H1 (cell line): ENCODE results near the gene VSIG2. TPM values are rescaled to one million over a fixed set of nuclear protein-coding genes. Genes with fewer than 3 reads are reported as not detected.

ENCODE experiments used
- CTCF ChIA-PET: fragments of 300-600 bp; sonication (Branson Sonifier 250); formaldehyde crosslinking; loops from one replicate; lab custom pipeline; 2021; ENCODE audit not compliant: partially characterized antibody; lab: Charles Lee
- POLR2A ChIA-PET: fragments of 300-600 bp; sonication (Branson Sonifier 250); formaldehyde crosslinking; loops from one replicate; lab custom pipeline; 2021; ENCODE audit warnings: inconsistent platforms; ENCODE audit not compliant: partially characterized antibody; lab: Charles Lee
- DNase-seq, 2 experiments: peaks; one replicate each; pipeline versions ENCODE4 v3.0.0 to v3.0.0-alpha.2; 2010 to 2022; ENCODE audit warnings: low spot score in 2 of 2, low read depth in 1 of 2, mixed read lengths in 1 of 2
- FAIRE-seq: peaks from 2 replicates; lab custom pipeline; 2011; peaks lifted over from hg19 to GRCh38; lab: Jason Lieb, UNC
- H2AFZ ChIP-seq: 2 replicates; pipeline ENCODE4 v1.8.1; 2012; ENCODE audit warnings: low read length, inconsistent platforms
- H2AK5ac ChIP-seq: 2 replicates; pipeline ENCODE4 v1.6.1; 2013; ENCODE audit warnings: low read depth, low read length
- H2BK120ac ChIP-seq: replicated peaks from 2 replicates; pipeline ENCODE3; 2013; ENCODE audit warnings: low read depth, low read length, inconsistent platforms
- H2BK12ac ChIP-seq: 2 replicates; pipeline ENCODE4 v1.6.1; 2013; ENCODE audit warnings: low read depth, low read length
- H2BK15ac ChIP-seq: 2 replicates; pipeline ENCODE4 v1.6.1; 2013; ENCODE audit warnings: low read length
- H2BK20ac ChIP-seq: 2 replicates; pipeline ENCODE4 v1.6.1; 2013; ENCODE audit warnings: low read length
- H2BK5ac ChIP-seq: 2 replicates; pipeline ENCODE4 v1.6.1; 2013; ENCODE audit warnings: low read depth, low read length
- H3K14ac ChIP-seq: 2 replicates; pipeline ENCODE4 v1.6.1; 2013; ENCODE audit warnings: inconsistent platforms; ENCODE audit not compliant: insufficient read length
- H3K18ac ChIP-seq: 2 replicates; pipeline ENCODE4 v1.6.1; 2013; ENCODE audit warnings: low read length; ENCODE audit errors: extremely low read depth
- H3K23ac ChIP-seq: 2 replicates; pipeline ENCODE4 v1.6.1; 2013; ENCODE audit warnings: inconsistent platforms; ENCODE audit not compliant: insufficient read length
- H3K23me2 ChIP-seq: 2 replicates; pipeline ENCODE4 v1.6.1; 2013; ENCODE audit warnings: low read depth, low read length
- H3K27ac ChIP-seq: 2 replicates; pipeline ENCODE4 v1.6.1; 2011; ENCODE audit warnings: low read depth, low read length, inconsistent platforms
- H3K27me3 ChIP-seq, 4 experiments: replicated peaks in 1 of 4; 1 replicate in 1 of 4; 2 replicates in 3 of 4; pipeline versions ENCODE4 v1.6.1 to v1.8.1; 2011 to 2013; ENCODE audit warnings: low read length in 3 of 4, mild to moderate bottlenecking in 3 of 4, inconsistent platforms in 2 of 4, mixed read lengths in 2 of 4, moderate library complexity in 1 of 4; ENCODE audit not compliant: control insufficient read depth in 3 of 4, insufficient read depth in 3 of 4; ENCODE audit errors: extremely low read depth in 1 of 4
- H3K36me3 ChIP-seq, 4 experiments: 2 replicates each; pipeline versions ENCODE4 v1.6.1 to v1.8.1; 2011 to 2013; ENCODE audit warnings: mild to moderate bottlenecking in 4 of 4, low read length in 3 of 4, moderate library complexity in 2 of 4, control low read depth in 1 of 4, inconsistent platforms in 1 of 4; ENCODE audit not compliant: insufficient read depth in 4 of 4, control insufficient read depth in 2 of 4
- H3K4ac ChIP-seq: replicated peaks from 2 replicates; pipeline ENCODE3; 2013; ENCODE audit warnings: low read length, low read depth, mixed read lengths, inconsistent platforms; ENCODE audit not compliant: insufficient read length
- H3K4me1 ChIP-seq, 4 experiments: replicated peaks in 1 of 4; 1 replicate in 1 of 4; 2 replicates in 3 of 4; pipeline versions ENCODE4 v1.6.1 to v1.8.1; 2011 to 2013; ENCODE audit warnings: low read length in 3 of 4, inconsistent platforms in 2 of 4, mixed read lengths in 1 of 4; ENCODE audit not compliant: insufficient read depth in 4 of 4, control insufficient read depth in 3 of 4
- H3K4me2 ChIP-seq, 2 experiments: 2 replicates each; pipeline versions ENCODE4 v1.6.1 to v1.8.1; 2011 to 2013; ENCODE audit warnings: low read depth in 2 of 2, low read length in 2 of 2, control low read depth in 1 of 2, inconsistent platforms in 1 of 2, mild to moderate bottlenecking in 1 of 2; ENCODE audit not compliant: insufficient read depth in 1 of 2
- H3K4me3 ChIP-seq, 4 experiments: fragments of 200-600, 300-600 bp in 1 of 4; sonication (generic), shearing (Covaris generic), sonication (Bioruptor Twin) in 1 of 4; 2 replicates each; pipeline versions ENCODE4 v1.5.1 to v1.8.1; 2011 to 2016; ENCODE audit warnings: low read length in 4 of 4, low read depth in 3 of 4, control low read depth in 2 of 4, inconsistent platforms in 2 of 4, mild to moderate bottlenecking in 2 of 4, mixed read lengths in 1 of 4, moderate library complexity in 1 of 4; ENCODE audit not compliant: insufficient read depth in 2 of 4; ENCODE audit errors: extremely low read depth in 1 of 4
- H3K56ac ChIP-seq: replicated peaks from 2 replicates; pipeline ENCODE3; 2013; ENCODE audit warnings: low read depth, mild to moderate bottlenecking, mixed read lengths, low read length, inconsistent platforms; ENCODE audit not compliant: insufficient read length
- H3K79me1 ChIP-seq: 2 replicates; pipeline ENCODE4 v1.6.1; 2013; ENCODE audit warnings: low read depth, low read length, control low read depth
- H3K79me2 ChIP-seq, 2 experiments: 2 replicates each; pipeline versions ENCODE4 v1.6.1 to v1.8.1; 2012 to 2013; ENCODE audit warnings: low read length in 2 of 2, mild to moderate bottlenecking in 2 of 2, inconsistent platforms in 1 of 2; ENCODE audit not compliant: insufficient read depth in 2 of 2, control insufficient read depth in 1 of 2
- H3K9ac ChIP-seq, 4 experiments: replicated peaks in 1 of 4; 1 replicate in 1 of 4; 2 replicates in 3 of 4; pipeline versions ENCODE4 v1.6.1 to v1.8.1; 2011 to 2013; ENCODE audit warnings: low read depth in 3 of 4, low read length in 3 of 4, control low read depth in 2 of 4, mild to moderate bottlenecking in 2 of 4, moderate library complexity in 2 of 4, inconsistent platforms in 1 of 4; ENCODE audit errors: extremely low read depth in 1 of 4
- H3K9me3 ChIP-seq, 2 experiments: 2 replicates each; pipeline versions ENCODE4 v1.6.1 to v1.8.1; 2012 to 2013; ENCODE audit warnings: mild to moderate bottlenecking in 2 of 2, moderate library complexity in 2 of 2, control low read depth in 1 of 2, inconsistent platforms in 1 of 2, low read depth in 1 of 2, low read length in 1 of 2, mixed read lengths in 1 of 2; ENCODE audit not compliant: insufficient read depth in 2 of 2
- H4K20me1 ChIP-seq, 2 experiments: replicated peaks in 1 of 2; 2 replicates each; pipeline versions ENCODE3 to v1.8.1; 2011 to 2013; ENCODE audit warnings: inconsistent platforms in 2 of 2, low read length in 2 of 2, mild to moderate bottlenecking in 1 of 2; ENCODE audit not compliant: insufficient read depth in 2 of 2, control insufficient read depth in 1 of 2
- H4K5ac ChIP-seq: 2 replicates; pipeline ENCODE4 v1.6.1; 2013; ENCODE audit warnings: low read length, low read depth, mixed read lengths, inconsistent platforms; ENCODE audit not compliant: insufficient read length
- H4K8ac ChIP-seq: 2 replicates; pipeline ENCODE4 v1.8.0; 2013; ENCODE audit warnings: mild to moderate bottlenecking, moderate library complexity, low read length, inconsistent platforms; ENCODE audit not compliant: insufficient read depth; ENCODE audit errors: extremely low read depth
- H4K91ac ChIP-seq: replicated peaks from 2 replicates; pipeline ENCODE3; 2013; ENCODE audit warnings: low read length, mixed read lengths, inconsistent platforms; ENCODE audit not compliant: insufficient read length
- BACH1 ChIP-seq: IDR thresholded peaks from 2 replicates; pipeline ENCODE4 v1.6.1; 2012; ENCODE audit warnings: low read length, improper control_type of control experiment
- CBX8 ChIP-seq: fragments of 300-800, 300-1000 bp; sonication (generic); IDR thresholded peaks from 2 replicates; pipeline ENCODE4 v1.7.1; 2016; ENCODE audit warnings: low read depth, low read length, borderline replicate concordance
- CTBP2 ChIP-seq: IDR thresholded peaks from 2 replicates; pipeline ENCODE4 v1.7.0; 2011; ENCODE audit warnings: borderline replicate concordance, mild to moderate bottlenecking, moderate library complexity, mixed read lengths, low read length; ENCODE audit not compliant: insufficient read depth, insufficient read length
- EGR1 ChIP-seq: IDR thresholded peaks from 2 replicates; pipeline ENCODE4 v1.6.1; 2011; ENCODE audit warnings: low read depth, low read length, borderline replicate concordance
- EZH2 ChIP-seq: fragments of 200-600 bp; sonication (generic); IDR thresholded peaks from 2 replicates; pipeline ENCODE4 v1.7.1; 2012; ENCODE audit warnings: low read depth, mild to moderate bottlenecking, moderate library complexity, low read length, inconsistent platforms; ENCODE audit not compliant: severe bottlenecking
- KDM4A ChIP-seq: IDR thresholded peaks from one replicate; pipeline ENCODE4 v1.7.1; 2012; ENCODE audit warnings: low read depth, mild to moderate bottlenecking, moderate library complexity, low read length, inconsistent platforms; ENCODE audit not compliant: severe bottlenecking
- RAD21 ChIP-seq, 2 experiments: IDR thresholded peaks in 1 of 2; conservative IDR thresholded peaks in 1 of 2; 2 replicates each; pipeline ENCODE4 v1.6.1; 2011; ENCODE audit warnings: low read depth in 2 of 2, low read length in 2 of 2, improper control_type of control experiment in 1 of 2, inconsistent platforms in 1 of 2, mild to moderate bottlenecking in 1 of 2, moderate library complexity in 1 of 2
- RNF2 ChIP-seq: fragments of 200-900, 300-1000 bp; sonication (generic); IDR thresholded peaks from 2 replicates; pipeline ENCODE4 v1.7.1; 2016; ENCODE audit warnings: borderline replicate concordance, low read depth, mild to moderate bottlenecking, antibody characterized with exemption, low read length; ENCODE audit not compliant: poor library complexity, severe bottlenecking; ENCODE audit errors: missing control alignments
- USF2 ChIP-seq: IDR thresholded peaks from 2 replicates; pipeline ENCODE4 v1.6.1; 2011; ENCODE audit warnings: low read length, improper control_type of control experiment
- WGBS, 2 experiments: shearing (Covaris generic) in 1 of 2; methylation state at CpG; one replicate each; pipeline versions ENCODE4 v1.1.6 to v1.1.7; 2013 to 2015; ENCODE audit warnings: low lambda C conversion rate in 2 of 2, mixed read lengths in 2 of 2, inconsistent platforms in 1 of 2, low coverage in 1 of 2, missing lambda C conversion rate in 1 of 2; ENCODE audit not compliant: insufficient replicate concordance in 2 of 2, insufficient coverage in 1 of 2, insufficient read length in 1 of 2; ENCODE audit errors: extremely low coverage in 1 of 2, missing lambda C conversion rate in 1 of 2; 5-methylcytosine and 5-hydroxymethylcytosine counted together
- polyA plus RNA-seq, 7 experiments: library from polyadenylated mRNA; depleted of rRNA in 3 of 7; stranded (reverse) in 5 of 7; unstranded in 2 of 7; fragments of >200 nt in 5 of 7; fragments of 200-250 nt in 2 of 7; gene quantifications; 1 replicate in 5 of 7; 2 replicates in 1 of 7; 4 replicates in 1 of 7; pipeline versions ENCODE4 v1.2.1 to v1.2.3, GENCODE V29; 2011 to 2013; ENCODE audit warnings: missing spikeins in 2 of 7, mixed read lengths in 2 of 7
- total RNA-seq: library from RNA; stranded (reverse); fragmentation: NEBNext Ultra II Directional; extraction: Animal tissue kit (Norgen Biotek cat#: 25700); gene quantifications from 2 replicates; pipeline ENCODE4 v1.2.1, GENCODE V29; 2021

The VSIG2 gene
- total and polyA plus RNA-seq, 2 of the 8 experiments (the other 6 are each of a cell fraction or from before 2014, with no cell fraction given), result 0.18 TPM; not detected in 1

GRCh38 chr11:124752471-124753102, 532 bp upstream of the VSIG2 start:
- no peaks in the 10 kb centered on the region for H3K79me2 ChIP-seq
- H3K23me2 ChIP-seq, result peaks cover 2% of the 10 kb centered on the region; the same call in 1 of the 2 replicates
- POLR2A ChIA-PET, result interaction anchor here (0.6 to 2.5 kb wide), 4 partner anchors 8 to 285 kb away, joined by 3 to 11 read pairs (median 4); partner anchors contain the start of gene ESAM
- no peak overlapping the region for H3K27ac ChIP-seq
- H2BK5ac ChIP-seq, result no peak overlapping the region
- no peak overlapping the region for H2AFZ ChIP-seq
- H4K20me1 ChIP-seq, result peaks cover 4 to 21% of the 10 kb centered on the region in 2 experiments
- H3K4ac ChIP-seq, result no peak overlapping the region
- H3K4me2 ChIP-seq, result peak overlapping the region; percentile 68 to 81
- H2BK15ac ChIP-seq, result no peak overlapping the region; the same call in 1 of the 2 replicates
- no peak overlapping the region for H3K14ac ChIP-seq
- peaks cover 93 to 100% (median 97%) of the 10 kb centered on the region in 4 experiments for H3K27me3 ChIP-seq
- whole genome bisulfite sequencing, 2 experiments, result 7% methylated on average over 9 of the region's 10 CpGs; no CpG with 5 or more reads in 1 of the 2 experiments
- H2BK12ac ChIP-seq, result peak overlapping the region; percentile 33; the same call in 1 of the 2 replicates
- H4K91ac ChIP-seq, result no peak overlapping the region
- H3K4me1 ChIP-seq, result peaks cover 6 to 27% (median 11%) of the 10 kb centered on the region in 4 experiments
- no peak overlapping the region for H3K23ac ChIP-seq
- H2AK5ac ChIP-seq, result no peak overlapping the region
- no peak overlapping the region for H4K5ac ChIP-seq
- peak; percentile 13 for FAIRE-seq
- no peaks in the 10 kb centered on the region for H3K9me3 ChIP-seq
- H3K4me3 ChIP-seq, result peak overlapping the region; percentile 15 to 62 (median 36); a peak in 6 of 8 replicates
- no peaks in the 10 kb centered on the region for H3K36me3 ChIP-seq
- CTCF ChIA-PET, result interaction anchor here (0.6 to 28.0 kb wide), 20 partner anchors 8 to 163 kb away, joined by 3 to 382 read pairs (median 4); partner anchors contain the start of genes NRGN, ROBO3, SIAE and SPA17
- DNase-seq, result peak in 1 of 2 experiments; percentile 49
- H3K18ac ChIP-seq, result peak overlapping the region; percentile 24; the same call in 1 of the 2 replicates
- H3K56ac ChIP-seq, result no peak overlapping the region
- H2BK20ac ChIP-seq, result no peak overlapping the region
- H3K9ac ChIP-seq, result no peak overlapping the region
- H3K79me1 ChIP-seq, result no peaks in the 10 kb centered on the region
- no peak overlapping the region for H2BK120ac ChIP-seq
- H4K8ac ChIP-seq, result no peak overlapping the region
- no peak for TF ChIP-seq BACH1
- peak; percentile 67 for TF ChIP-seq USF2
- TF ChIP-seq CTBP2, result peak; percentile 16
- TF ChIP-seq KDM4A, result no peak
- TF ChIP-seq RAD21 (IDR thresholded peaks at IDR 0.05 in 1 of 2, conservative IDR thresholded peaks at IDR 0.05 in 1 of 2; ENCODE audit: low read depth in 2 of 2, low read length in 2 of 2), result no peak
- no peak for TF ChIP-seq EGR1
- no peak for TF ChIP-seq RNF2
- no peak; the same call in 1 of the 2 replicates for TF ChIP-seq CBX8
- no peak for TF ChIP-seq EZH2
